HG03139 (cell line): Measurements from ENCODE around the gene NECTIN3.
A peak's percentile ranks its signal among the peaks of the same experiment; 100 is the strongest.

Source experiments
- ATAC-seq: cut with Tn5 transposase; IDR thresholded peaks from one replicate; pipeline ENCODE4 v1.9.1; 2021; ENCODE audit not compliant: unreplicated experiment

Gene NECTIN3

DNA sequence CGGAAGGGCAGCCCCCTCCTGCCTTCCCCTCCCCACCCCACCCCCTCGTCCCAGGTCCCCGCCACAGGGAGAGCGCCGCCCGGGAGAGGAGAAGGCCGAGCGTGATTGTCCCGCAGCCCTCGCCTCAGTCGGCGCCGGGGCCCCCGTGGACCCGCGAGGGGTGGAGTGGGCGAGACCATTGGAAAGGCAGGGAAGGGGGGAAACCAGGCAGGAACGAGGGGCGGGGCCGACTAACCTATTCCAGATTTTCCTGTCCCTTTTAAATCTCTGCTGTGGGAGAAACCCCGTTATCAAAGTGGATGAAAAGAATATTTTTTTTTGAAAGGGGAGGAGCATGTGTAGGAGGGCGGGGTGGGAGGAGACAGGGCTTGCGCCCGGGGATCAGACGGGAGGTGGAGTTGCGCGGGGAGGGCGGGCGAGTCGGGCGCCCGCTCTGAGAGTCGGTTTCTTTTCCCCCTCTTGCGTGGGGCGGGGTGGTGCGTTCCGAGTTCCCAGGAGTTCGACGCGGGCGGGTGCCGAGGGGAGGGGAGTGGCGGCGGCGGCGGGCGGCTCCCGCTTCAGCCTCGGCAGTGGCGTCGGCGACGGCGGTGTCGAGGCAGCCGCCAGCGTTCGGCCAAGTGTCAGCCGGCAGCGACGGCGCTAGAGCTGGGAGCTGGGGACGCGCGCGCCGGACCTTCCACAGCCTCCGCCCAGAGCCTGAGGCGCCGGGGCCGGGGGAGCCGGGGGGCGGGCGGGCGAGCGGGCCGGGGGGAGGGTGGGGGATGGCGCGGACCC lies at the start of gene NECTIN3:
Gene NECTIN3 (plus strand): TSS at position 560 of the 774 bp plus-strand sequence. CDS start 202 bp downstream, at position 762.
- peak; percentile 86 for ATAC-seq

DNA sequence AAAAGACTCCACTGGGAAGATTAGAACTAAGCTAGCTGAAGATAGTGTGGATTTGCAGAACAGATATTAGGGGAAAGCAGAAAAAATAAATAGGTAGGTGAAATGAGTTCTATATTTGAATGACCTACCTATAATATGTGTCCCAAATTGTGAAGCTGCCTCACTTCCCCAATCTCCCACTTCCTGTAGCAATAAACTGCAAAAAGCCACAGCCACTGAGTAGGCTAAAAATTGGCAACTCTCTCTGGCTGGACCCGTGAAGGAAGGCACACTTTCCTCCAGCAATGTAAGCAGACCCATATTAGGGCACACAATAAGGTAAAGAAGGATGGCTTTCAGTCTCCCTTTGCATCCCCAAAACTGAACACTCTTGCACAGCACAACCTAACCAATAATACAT lies 43.7 kb upstream of the NECTIN3 start:
- no peak for ATAC-seq

DNA sequence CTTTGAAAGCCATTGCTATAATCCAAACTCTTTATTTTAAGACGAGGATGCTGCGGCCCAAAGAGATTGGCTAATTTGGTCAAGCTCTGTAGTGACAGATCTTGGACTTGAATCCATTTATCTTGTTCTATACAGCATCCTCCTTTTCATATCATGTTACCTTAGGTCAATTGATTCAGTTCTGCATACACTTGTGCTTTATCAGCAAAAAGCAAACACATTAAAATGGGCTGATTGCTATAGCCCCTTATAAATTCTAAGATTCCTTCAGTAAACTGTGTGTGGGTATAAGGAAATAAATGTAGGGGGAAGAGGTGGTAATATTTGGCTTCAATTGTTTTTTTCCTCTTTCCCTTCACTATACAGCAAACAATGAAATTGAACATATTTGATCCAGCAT lies 40.1 kb upstream of the NECTIN3 start:
- ATAC-seq, result no peak

GRCh38 chr3:111032677-111033076 lies 38.9 kb upstream of the NECTIN3 start:
- ATAC-seq, result no peak

DNA sequence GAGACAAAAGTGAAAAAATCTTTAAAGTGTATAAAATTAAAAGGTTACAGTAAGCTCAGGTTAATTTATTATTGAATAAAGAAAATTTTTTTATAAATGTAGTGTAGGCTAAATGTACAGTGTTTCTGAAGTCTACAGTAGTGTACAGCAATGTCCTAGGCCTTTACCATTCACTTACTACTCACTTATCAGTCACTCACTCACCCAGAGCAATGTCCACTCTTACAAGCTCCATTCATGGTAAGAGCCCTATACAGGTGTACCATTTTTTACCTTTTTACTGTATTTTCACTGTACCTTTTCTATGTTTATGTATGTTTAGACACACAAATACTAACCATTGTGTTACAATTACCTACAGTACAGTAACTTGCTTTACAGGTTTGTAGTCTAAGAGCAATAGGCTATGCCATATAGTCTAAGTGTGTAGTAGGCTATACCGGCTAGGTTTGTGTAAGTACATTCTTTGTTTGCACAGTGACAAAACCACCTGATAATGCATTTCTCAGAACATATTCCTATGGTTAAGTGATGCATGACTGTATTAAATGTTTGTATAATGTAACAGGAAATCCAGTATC lies 38.1 kb upstream of the NECTIN3 start:
- ATAC-seq, result no peak

DNA sequence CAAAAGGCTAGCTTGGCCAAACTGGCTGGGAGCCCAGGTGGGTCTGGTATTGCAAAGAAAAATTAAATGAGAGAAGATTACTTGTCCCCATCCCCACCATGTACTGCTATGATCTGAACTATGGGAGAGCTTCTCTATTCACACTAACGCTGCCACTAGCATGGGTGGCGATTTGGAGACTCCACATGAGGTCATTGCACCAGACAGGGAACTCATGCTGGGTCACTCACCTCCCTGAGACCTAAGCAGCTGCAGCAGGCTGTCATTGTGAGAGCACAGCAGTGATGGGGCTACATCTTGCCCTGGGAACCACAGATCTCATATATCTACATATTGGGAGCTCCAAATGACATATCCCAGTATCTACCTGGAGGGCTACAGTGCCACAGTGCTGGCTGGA lies 36.3 kb upstream of the NECTIN3 start:
- no peak for ATAC-seq

- no peak for ATAC-seq
These were observed 35.7 kb upstream of the NECTIN3 start for GRCh38 chr3:111035902-111036301.

- ATAC-seq, result no peak
These were observed 30.7 kb upstream of the NECTIN3 start for GRCh38 chr3:111040959-111041358.

DNA sequence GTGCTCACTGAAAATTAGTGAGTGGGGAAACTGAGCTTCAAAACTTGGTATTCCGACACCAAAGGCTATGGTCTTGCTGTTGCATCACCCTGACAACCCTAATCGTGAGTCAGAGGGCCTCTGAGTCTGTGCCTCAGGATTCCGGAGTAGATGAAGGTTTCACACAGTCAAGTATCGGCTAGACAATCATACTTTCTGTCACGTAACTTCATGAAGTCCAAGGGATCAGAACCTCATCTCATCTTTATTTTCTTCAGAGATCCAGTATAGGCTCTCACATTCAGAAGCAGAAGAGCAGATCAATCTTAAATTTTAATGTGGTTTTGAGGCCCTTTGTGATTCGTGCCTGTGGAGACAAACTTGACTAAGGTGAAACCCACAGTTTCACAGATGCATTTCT lies 26.1 kb upstream of the NECTIN3 start:
- no peak for ATAC-seq

DNA sequence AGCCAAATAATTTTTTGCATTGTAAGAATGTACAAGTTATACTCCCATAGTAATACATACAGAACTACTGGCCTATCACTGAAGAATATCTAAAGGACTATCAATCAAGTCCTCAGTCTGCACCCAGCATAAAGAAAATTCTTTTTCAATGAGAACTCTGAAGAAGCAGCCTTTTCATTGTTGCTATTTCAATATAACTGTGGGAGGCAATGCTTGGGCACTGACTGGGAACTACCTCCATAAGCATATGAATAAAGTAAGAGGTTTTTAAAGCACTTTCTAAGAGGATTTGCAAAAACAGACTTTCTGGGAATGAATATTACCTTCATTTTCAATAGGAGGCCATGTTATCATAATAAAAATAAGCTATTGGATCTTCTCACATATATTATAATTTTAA lies 24.6 kb upstream of the NECTIN3 start:
- no peak for ATAC-seq

DNA sequence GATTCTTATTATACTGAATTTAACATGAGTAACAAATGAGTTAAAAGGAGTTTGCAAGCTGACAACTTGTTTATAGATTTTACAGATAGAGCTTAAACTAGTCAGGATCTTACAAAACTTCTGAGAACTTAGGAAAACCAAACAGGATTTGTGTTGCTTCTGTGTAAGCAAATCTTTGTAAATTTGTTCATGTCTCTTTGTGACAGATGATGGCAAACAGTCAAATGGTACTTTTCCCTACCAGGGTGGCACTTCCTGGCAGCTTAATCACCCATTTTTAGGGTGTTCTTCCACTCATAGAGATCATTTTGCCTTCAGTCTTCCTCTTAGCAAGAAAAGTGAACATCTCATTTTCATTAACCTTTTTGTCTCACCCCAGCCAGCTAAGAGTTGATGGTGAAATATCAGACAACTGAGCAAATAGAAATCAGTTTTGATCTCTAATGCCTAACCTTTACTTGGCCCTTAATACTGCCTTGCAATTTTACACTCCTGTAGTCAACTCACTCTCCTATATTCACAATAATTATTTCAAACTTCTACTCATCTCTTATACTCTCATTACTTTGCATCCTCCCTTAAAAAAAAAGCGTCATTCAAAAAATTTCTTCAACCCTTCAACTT lies 23.7 kb upstream of the NECTIN3 start:
- ATAC-seq, result no peak

DNA sequence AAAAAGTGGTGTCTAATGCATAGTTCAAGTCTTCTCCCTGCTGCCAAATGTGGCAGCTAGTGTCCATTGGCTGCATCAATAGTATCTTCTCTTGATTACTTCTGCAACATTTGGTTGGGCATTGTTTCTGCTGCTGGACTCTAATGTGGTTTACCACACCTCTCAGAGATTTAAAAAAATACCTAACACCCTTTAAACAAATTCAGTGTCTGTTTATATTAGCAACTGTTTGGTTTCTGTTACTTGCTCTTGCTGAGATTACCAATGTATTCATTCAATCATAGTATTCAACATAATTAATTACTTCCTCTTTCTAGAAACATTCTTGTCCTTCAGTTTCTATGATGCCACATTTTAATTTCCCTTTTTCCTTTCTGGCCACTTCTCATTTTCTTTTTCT lies 20.3 kb upstream of the NECTIN3 start:
- ATAC-seq, result no peak

DNA sequence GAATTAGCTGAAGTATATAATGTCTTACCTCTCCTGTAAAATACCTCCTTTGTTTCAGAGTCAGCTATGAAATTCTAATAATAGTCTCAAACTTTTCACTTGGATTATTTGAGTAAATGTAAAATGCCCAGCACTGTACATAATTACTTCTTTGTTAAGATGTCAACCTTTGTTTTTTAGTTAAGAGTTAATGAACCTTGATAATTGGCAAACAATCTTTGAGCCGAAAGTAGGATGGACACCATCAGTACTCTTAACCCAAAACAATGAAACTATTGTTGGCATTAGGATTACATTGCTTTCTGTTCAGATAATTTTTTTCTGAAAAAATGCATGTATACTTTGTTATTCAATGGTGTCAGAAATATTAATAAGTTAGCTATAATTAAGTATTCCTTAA lies 3.0 kb upstream of the NECTIN3 start:
- no peak for ATAC-seq

DNA sequence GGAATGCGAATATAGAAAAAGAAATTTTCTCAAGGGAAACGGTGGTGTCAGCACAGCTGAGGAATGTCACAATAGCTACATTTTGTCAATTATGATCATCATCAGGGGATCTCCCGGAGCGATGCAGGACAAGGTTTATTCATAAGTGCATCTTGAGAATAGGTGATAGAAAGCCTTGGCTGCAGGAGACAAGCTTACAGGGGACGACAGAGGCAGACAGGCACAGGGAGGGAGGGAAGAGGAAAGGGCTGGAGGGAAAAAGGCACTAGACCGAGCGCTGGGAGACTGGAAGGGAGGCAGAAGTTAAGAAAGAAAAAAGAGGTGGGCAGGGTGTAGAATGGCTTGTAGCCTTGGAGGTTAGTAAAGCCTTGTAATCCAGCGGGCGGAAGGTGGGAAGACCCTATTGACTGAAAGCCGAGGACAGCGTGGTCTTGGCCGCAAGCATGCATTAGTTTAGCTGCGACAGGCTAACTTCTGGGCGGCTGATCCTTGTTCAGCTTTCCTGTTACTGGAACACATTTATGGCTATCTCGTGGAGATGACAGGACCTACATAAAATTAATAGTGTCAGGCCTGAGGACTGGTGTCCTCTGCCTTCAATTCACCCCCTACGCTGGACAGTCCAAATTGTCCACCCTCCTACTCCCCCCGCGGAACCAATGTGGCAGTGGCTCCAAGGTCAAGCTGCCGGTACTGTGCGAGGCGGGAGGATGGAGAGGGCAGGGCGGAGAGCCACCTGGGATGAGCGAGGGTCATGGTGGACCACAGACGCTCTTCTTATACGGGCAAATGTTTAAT lies 1.4 kb upstream of the NECTIN3 start:
- ATAC-seq, result no peak

- ATAC-seq, result no peak
These were observed 802 bp upstream of the NECTIN3 start for GRCh38 chr3:111070772-111071256.

GRCh38 chr3:111072031-111072921 lies 660 bp downstream of the NECTIN3 start:
- ATAC-seq, result peak; percentile 34

DNA sequence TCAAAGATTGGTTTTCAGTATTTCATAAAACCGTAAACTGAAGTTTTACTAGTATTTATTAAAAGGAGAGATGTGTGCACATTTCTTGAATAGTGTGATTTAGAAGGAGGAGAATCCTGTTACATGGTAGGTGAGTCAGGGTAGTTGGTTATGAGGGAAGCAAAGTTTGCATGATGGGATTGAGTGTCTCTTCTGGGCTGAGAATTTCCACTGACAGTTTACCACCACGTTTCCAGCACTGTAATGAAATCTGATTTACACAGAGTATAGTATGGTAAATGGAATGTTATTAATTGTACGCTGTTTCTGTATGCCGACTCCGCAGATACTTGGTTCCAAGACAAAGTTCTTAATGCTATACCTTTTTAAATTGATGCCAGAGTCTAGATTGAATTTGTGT lies 1.6 kb downstream of the NECTIN3 start:
- no peak for ATAC-seq

DNA sequence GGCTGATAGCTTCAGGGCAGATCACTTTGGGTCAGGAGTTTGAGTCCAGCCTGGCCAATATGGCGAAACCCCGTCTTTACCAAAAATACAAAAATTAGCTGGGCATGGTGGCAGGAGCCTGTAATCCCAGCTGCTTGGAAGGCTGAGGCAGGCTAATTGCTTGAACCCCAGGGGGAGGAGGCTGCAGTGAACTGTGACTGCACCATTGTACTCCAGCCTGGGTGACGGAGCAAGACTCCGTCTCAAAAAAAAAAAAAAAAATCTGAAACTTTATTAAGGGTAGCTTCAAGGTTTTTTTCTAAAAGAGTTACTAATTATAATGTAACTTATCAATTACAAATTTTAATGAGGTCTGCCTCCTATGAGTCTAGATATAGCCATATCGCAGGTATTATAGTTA lies 5.1 kb downstream of the NECTIN3 start:
- no peak for ATAC-seq

GRCh38 chr3:111077369-111077768 lies 5.8 kb downstream of the NECTIN3 start:
- ATAC-seq, result no peak

GRCh38 chr3:111080413-111080812 lies 8.8 kb downstream of the NECTIN3 start:
- ATAC-seq, result no peak
